NOMO-1 treated with dmso at 0.1 percent for 144 hours (cell line): ENCODE data around the gene CAMK2G.
"Not testable (repeated sequence)": the region's sequence is repeated elsewhere in the genome, so short reads cannot be mapped to it uniquely, and the experiment has no call there.

Source experiments
- DNase-seq: peaks from one replicate; lab custom pipeline; 2025; ENCODE audit not compliant: unreplicated experiment; lab: John Stamatoyannopoulos, UW

The CAMK2G gene

DNA sequence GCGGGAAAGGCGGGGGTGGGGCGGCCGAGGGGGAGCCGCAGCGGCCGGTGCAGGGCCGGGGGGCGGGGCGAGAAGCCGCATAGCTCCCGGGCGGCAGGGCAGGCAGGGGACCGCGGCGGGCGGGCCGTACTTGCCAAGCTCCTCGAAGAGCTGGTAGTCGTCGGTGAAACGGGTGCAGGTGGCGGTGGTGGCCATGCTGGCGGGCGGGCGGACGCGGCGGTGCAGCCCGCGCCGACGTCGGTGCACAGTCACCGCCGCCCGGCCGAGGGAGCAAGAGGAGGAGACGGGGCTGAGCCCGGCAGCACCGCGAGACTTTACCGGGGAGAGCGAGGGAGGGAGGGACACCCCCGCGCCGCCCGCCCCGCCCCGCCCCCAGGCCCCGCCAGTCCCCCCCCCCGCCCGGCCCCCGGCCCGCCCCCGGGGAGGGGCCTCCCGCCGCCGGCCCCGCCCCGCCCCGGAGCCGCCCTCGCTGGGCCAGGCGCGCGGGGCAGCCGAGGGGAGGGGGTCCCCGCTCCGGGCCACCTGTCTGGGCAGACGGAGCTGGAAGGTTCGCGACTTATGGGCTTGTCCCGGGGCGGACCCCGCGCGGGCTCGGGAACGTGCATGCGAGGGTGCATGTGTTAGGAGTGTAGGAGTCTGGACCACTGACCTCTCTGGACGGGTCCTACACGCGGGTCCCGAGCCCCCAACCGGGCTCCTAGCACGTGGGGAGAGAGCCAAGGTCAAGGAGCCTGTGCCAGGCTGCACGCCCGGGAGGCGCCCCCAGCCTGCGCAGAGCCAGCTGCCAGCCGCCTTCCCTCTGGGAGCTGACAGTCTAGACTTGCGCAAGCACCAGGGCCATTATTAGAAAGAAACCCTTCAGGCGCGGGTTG is at the start of gene CAMK2G:
TSS of gene CAMK2G (minus strand) at position 289 of the 872 bp plus-strand sequence. CDS start at position 195, 94 bp downstream.
- DNase-seq: peak; percentile 84

DNA sequence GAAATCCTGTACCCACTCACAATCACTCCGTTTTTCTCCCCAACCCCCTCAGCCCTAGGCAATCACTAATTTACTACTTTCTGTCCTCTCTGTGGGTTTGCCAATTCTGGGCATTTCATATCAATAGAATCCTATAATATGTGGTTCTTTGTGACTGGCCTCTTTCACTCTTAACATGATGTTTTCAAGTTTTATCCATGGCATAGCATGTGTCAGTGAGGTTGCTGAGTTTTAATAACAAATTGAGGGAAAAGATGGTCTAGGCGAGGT is 48.4 kb upstream of the CAMK2G start:
- DNase-seq: no peak

DNA sequence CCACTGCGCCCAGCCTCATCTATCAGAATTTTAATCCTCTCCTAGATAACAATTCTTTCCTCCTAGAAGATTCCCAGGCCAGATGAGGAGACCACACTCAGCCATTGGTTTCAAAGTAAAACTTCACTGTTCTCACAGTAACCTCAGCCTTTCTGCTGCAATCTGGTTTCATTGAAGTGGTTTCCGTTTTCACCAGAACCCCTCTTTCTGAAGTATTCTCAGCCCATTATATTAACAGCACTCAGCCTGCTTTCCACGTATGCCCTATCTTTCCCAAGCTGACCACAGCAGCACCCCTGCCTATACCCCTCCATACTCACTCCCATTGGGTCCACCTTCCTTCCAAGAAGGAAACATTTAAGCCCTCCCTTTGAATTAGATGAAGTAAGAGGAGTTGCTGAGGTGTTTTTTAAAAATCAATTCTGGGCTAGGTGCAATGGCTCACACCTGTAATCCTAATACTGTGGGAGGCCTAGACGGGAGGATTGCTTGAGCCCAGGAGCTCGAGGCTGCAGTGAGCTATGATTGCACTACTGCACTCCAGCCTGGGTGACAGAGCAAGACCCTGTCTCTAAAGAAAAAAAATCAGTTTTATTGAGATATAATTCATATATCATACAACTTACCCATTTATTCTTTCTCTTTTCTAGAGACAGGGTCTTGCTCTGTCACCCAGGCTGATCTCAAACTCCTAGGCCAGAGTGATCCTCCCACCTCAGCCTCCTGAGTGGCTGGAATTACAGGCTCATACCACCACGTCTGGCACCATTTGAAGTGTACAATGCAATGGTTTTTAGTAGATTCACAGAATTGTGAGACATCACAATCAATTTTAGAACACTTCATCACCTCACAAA is 47.9 kb upstream of the CAMK2G start:
- DNase-seq: no peak

DNA sequence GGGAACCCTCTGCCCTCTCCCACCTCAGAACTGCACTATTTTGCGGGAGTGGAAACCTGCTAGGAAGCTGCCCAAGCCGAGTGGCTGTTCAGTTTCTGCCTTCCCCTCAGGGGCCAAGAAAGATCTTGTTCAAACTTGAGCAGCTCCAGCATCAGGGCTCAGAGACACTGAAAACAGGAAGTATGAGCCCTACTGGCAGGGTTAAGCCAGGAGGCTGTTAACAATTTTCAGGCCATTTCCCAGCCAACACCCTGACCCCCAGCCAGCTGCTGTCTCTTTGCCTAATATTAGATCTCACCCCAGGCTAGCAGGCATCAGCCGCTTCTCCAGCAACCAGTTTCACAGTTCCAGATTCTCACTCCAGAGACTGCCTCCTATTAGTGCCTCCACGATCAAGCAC is 45.7 kb upstream of the CAMK2G start:
- peak; percentile 89 for DNase-seq

DNA sequence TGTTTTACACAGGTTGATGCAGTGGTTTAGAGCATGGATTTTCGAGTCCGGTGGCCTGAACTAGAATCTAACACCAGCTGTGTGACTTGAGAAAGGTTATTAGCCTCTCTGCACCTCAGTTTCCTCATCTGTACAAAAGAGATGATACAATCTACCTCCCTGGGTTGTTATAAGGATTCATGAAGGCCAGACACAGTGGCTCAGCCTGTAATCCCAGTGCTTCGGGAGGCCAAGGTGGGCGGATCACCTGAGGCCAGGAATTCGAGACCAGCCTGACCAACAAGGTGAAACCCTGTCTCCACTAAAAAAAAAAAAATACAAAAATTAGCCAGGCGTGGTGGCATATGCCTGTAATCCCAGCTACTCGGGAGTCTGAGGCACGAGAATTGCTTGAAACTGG is 45.1 kb upstream of the CAMK2G start:
- DNase-seq: not testable (repeated sequence)

DNA sequence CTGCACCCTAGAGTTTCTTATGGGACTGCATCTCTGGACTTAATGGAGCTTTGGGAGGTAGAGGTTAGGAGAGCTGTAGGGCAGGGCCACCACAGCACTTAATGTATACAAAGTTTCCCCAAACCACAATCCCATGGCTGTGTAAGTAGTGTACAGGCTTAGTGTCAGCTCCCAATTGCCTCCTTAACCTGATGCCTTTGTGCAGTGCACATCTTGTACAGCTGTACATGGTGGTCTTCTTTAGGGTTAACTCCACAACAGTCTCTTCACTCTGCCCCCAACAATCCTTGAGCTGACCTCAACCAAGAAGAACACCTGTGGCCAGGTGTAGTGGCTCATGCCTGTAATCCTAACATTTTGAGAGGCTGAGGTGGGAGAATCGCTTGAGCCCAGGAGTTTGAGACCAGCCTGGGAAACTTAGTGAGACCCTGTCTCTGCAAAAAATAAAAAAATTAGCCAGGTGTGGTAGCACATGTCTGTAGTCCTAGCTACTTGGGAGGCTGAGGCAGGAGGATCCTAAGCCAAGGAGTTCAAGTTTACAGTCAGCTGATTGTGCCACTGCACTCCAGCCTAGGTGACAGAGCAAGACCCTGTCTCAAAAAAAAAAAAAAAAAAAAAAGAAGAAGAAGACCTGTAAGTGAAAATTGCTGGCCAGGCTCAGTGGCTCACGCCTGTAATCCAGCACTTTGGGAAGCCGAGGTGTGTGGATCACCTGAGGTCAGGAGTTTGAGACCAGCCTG is 43.4 kb upstream of the CAMK2G start:
- no peak for DNase-seq

DNA sequence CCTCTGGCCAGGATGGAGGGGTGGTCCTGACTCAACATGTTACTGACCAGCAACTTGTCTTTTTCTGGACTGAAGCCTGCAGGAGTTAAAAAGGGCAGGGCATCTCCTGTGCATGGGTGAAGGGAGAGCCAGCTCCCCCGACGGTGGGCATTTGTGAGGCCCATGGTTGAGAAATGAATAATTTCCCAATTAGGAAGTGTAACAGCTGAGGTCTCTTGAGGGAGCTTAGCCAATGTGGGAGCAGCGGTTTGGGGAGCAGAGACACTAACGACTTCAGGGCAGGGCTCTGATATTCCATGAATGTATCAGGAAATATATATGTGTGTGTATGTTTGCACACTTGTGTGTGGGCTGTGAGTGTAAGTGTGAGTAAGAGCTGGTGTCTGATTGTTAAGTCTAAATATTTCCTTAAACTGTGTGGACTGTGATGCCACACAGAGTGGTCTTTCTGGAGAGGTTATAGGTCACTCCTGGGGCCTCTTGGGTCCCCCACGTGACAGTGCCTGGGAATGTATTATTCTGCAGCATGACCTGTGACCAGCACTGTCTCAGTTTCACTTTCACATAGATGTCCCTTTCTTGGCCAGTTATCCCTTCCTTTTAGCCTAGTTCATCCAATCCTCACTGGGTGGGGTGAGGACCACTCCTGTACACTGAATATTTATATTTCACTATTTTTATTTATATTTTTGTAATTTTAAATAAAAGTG is 42.6 kb upstream of the CAMK2G start:
- DNase-seq: no peak

DNA sequence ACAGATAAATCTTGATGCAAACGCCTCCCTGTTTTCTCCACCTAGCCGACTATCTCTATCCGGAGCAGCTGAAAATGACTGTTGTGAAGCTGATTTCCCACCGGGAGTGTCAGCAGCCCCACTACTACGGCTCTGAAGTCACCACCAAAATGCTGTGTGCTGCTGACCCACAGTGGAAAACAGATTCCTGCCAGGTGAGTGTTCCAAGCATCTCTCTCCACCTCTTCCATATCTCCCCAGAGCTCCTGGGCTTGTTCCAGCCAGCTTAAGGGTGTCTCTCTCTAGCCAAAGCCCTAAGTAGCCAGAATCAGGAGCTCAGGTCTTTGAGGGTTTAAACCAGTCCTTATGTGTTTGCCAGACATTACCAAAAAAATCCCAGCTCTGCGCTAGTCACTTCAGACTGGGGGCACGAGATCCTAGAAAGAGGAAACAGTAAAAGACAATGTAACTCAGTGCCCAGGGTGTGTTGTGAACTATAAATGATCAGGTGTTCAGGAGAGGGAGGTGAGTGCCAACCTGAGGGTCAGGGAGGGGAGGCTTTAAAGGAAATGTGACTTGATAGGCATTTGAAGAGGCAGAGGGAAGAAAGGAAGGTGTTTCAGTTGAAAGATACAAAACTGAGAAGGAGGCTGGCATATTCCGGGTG is 41.0 kb upstream of the CAMK2G start:
- no peak for DNase-seq

DNA sequence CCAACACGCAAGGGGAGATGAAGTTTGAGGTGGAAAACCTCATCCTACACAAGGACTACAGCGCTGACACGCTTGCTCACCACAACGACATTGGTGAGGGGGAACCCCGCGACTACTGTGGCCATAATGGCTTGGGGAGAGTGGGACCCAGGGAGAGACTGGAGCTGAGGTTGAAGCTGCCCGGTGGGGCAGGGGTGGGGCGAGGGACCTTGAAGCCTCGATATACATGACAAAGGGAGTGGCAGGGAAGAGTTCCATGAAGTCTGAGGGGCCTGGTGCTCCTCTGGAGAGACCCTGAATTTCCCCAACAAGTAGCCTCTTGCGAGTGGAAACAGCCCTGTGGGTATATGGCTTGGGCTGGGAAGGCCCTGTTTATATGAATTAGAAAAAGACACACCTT is 39.7 kb upstream of the CAMK2G start:
- DNase-seq: no peak

DNA sequence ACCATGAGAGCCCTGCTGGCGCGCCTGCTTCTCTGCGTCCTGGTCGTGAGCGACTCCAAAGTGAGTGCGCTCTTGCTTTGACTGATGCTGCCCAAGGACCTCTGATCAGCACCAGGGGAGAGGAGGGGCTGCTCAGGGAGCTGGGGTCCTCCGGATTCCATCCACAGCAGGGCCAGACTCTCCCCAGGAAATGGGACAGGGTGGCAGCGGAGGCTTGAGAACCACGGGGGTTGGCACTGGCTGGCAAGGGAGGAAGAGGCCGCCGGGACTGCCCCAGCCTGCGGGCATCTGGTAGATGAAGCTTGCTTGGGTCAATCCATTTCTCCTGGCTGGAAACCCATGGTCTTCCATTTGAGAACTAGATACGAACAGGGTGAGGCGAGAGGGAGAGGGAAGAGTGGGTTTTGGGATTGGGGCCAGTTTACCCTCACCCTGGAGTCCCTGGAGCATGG is 37.2 kb upstream of the CAMK2G start:
- DNase-seq: no peak

DNA sequence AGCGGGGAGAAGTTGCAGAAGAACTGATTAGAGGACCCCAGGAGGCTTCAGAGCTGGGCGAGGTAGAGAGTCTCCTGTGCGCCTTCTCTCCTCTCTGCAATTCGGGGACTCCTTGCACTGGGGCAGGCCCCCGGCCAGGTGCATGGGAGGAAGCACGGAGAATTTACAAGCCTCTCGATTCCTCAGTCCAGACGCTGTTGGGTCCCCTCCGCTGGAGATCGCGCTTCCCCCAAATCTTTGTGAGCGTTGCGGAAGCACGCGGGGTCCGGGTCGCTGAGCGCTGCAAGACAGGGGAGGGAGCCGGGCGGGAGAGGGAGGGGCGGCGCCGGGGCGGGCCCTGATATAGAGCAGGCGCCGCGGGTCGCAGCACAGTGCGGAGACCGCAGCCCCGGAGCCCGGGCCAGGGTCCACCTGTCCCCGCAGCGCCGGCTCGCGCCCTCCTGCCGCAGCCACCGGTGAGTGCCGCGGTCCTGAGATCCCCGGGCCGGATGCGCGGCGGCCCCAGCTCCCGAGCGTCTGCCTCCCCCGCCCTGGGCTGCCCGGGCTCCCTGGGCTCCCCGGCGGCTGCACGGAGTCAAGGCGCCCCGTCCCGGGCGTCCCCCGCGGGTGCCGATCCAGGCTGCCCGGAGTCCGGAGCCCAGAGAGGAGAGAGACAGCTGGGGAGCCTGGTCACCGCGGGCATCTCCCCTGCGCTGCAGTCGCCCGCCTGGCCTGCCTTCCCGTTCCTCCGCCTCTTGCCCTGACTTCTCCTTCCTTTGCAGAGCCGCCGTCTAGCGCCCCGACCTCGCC is 36.6 kb upstream of the CAMK2G start, which contains the start of gene PLAU:
TSS of gene PLAU (plus strand) at position 369 of the 789 bp plus-strand sequence. CDS start 424 bp downstream, outside the sequence.
- peak; percentile 54 for DNase-seq

DNA sequence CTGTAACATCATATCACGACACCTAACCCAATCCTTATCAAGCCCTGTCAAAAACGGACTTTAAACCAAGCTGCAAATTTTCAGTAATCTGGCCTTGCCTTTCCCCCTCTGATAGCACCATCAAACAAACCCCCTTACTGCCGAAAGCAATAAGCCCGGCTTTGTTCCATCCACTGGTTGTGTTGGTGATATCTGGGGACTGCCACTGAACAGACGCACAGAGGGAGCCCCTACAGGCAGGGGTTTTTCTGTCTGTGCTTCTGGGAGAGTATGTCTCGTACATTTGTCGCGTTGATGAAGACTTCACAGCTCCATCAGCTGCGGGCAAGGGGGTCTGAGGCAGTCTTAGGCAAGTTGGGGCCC is 36.0 kb upstream of the CAMK2G start:
- no peak for DNase-seq

DNA sequence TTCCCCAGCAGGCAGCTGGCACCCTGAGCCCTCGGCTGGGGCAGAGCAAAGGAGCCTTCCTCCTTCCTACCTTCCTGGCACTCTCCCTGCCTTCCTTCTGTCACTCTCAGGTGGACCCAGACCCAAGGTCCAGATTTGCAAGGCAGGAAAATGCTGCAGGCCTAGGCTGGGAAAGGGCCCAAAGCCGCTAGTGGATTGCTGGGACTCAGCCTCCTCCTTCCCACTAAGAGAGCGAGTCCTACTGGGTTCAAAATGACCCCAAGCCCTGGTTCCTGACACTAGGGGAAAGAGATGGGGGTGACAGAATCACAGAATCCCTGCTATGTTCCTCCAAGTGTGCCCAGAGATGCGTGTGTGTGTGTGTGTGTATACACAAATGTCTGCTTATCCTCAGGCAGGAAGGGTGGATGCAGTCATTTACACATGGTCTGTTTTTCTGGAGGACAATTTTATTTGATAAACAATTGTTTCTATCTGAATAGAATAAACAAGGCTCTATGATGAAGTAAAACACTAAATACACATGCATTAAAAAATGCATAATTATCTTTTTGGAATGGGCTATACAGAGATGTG is 35.3 kb upstream of the CAMK2G start:
- no peak for DNase-seq

DNA sequence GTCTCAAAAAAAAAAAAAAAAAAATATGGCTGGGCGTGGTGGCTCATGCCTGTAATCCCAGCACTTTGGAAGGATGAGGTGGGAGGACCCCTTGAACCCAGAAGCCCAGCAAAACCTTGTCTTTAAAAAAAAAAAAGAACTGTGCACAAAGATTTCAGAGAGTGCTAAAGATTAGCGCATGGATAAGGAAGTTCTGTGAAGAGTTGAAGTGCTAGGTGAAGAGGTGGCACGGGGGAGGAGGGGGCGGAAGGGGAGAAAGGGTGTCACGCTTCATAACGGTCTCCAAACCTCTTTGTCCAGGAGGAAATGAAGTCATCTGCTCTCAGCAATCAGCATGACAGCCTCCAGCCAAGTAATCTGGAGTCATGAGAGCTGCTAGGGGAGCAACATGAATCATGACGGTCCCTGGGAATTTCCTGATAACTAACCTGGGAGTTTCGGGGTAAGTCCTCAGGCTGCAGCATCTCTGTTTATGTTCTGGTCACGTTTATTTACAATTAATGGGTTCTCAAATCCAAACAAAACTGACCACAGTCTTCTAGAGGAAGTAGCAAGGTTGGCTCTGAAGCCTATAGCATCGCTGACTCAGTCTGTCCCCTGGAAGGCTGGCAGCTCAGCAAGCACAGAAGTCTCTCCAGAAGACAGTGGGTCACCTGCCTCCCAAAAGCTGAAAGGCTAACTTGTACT is 34.6 kb upstream of the CAMK2G start:
- DNase-seq: peak; percentile 37

DNA sequence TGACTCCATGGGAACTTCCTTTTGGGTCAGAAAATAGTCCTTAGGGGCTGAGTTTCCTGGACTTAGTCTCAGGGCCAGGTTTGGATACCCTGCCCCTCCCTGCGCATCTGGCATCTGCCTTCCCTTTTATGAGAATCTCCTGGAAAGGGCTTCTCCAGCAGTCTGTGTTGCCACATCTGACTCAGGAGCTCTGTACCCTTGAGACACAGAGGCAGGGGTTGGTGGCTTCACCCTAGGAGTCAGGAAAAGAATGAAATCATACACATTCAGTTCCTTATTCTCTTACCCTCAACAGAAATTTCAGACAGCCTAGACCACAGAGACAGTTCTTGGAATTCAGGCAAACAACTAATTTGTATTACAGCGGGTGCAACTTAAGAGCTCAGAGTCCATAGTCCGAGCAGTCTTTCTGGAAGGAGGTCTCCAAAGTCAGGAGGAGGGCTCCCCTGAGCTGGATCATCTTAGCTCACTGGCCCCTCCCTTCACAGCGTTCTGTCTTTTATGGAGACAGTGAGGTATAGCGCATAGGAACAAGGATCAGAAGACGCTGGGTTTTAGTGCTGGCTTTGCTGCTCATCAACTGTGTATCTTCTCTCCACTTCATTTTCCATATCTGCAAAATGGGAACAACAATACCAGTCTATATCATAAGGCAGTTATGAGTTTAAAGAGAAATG is 33.6 kb upstream of the CAMK2G start:
- DNase-seq: peak; percentile 77

DNA sequence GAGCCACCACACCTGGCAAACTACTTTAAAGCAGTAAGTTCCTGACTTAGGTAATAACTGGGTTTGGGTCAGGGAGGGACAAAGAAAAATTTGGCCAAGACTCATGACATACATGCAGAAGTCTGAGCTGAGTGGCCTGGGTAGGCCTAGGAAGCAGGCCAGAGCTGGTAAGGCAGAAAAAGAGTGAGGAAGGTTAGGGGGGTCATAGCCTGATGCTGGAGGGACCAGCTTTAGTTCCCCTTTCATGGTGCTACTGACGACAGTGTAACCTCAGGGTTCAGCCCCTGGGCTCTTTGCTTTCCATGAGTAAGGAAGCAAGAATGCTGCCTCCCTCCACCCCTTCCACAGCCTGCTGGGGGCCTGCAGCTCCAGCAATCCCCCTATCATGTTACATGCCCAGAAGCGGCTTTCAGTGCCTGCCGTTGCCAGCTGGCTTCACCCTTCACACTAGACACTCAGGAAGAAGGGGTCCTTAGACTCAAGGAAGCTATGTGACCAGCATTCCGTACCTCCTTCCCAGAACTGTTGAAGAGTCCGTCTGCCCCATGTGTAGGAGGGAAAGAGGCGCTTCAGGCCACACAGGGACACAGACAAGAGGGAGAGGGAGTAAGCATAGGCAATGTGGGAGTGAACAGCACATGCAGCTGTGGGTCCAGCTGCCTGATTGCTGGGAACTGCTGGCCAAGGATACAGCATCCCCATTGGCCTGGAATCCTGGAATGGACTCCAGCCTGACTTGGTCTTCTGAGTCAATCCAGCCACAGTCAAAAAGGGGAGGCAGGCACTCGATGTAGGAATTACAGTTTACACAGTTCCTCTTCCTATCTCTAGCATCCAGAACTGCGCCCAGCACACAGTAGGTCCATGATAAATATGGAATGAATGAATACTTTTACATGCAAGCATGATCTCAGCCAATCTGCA is 32.4 kb upstream of the CAMK2G start:
- DNase-seq: peak; percentile 33
